Nucleus accumbens (tissue), 56 donors: ENCODE results near the gene LMTK3.

Experiments used
- DNase-seq, 56 donors: peaks; one replicate each; lab custom pipeline; 2025; lab: John Stamatoyannopoulos, UW

Gene LMTK3

DNA sequence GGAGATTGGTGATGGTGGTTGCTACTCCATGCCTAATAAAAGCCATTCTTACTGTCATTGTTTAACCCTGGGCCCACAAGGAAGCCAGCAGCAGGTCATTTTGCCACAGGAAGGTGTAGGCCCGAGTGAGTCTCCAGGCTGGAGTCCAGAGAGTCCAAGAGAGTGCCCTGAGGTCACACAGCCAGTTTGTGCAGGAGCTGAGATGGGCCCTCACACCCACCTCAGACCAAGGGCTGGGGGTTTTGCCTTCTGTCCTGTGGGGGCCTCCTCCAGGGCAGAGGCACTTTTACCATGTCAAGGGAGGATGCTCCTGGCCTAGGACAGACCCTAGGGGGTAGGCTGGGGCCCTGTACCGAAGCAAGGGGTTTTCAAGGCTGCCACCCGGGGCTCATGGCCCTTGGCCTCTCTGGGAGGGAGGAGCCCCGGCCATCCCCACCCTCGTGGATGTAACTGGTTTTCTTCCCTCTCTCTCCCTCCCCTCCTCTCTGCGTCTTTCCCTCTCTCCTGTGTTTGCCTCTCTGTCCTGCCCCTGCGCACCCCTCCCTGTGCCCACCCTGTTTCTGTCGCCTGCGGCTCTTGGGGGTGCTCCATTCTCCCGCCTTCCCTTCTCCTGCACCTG, 34.5 kb downstream of the LMTK3 start:
- no peak for DNase-seq

DNA sequence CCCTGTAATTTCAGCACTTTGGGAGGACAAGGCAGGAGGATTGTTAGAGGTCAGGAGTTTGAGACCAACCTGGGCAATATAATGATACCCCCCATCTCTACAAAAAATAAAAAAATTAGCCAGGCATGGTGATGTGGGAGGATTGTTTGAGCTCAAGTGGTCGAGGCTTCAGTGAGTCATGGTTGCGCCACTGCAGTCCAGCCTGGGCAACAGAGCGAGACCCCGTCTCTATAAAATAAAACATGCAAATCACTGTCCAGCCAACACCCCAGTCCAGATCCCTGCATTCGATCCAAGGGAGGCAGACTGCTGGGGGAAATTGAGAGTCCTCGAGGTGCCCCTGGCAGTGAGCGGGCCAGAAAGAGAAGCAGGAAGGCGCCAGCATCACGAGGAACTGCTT, 35.5 kb downstream of the LMTK3 start:
- DNase-seq: no peak

- no peak for DNase-seq
These were observed 36.1 kb downstream of the LMTK3 start for GRCh38 chr19:48475369-48476068.

DNA sequence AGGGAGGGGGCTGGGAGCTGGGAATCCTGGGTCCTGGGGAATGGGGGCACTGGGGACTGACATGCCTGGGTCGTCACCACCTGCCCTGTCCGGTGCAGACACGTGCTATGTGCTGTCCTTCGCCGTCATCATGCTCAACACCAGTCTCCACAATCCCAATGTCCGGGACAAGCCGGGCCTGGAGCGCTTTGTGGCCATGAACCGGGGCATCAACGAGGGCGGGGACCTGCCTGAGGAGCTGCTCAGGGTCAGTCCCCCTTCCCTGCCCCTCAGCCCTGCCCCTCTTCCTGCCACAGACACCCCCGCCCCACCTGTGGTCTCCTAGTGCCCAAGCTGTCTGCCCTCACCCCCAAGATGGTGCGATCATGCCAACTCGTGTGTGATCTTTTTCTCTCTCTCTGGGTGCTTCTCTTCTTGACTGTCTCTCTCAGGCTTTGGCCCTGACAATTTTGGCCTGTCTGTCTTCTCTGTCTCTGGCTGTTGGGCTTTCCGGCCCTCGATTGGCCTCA, 37.5 kb downstream of the LMTK3 start:
- no peak for DNase-seq

DNA sequence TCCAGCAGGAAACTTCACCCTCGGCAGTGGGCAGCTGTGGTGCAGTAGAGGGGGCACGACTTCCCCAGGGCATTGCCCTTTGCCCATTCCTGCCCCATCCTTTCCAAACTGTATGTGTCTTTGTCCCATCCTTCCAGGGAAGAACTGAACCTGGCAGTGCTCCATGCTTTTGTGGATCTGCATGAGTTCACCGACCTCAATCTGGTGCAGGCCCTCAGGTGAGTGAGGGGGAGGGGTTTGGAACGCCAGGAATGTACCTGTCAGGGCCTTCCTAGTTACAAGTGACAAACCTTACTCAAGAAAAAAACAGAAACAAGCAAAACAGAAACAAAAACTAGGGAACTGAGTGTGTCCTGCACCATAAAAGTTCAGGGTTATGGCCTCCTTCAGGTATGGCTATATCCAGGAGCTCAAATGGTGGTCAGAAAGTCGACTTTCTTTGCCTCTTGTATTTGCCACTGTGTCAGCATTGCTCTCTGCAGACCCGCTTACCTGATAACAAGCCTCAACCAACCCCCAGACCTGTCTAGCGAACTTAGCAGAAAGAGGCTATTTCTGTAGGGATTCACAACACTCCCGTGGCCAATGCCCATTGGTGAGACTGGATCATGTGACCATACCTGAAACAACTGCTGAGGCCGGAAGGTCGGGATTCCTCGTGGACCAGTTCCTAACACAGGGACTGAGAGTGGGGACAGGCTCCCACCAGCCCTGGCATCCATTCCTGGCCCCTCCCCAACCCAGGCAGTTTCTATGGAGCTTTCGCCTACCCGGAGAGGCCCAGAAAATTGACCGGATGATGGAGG, 38.3 kb downstream of the LMTK3 start:
- no peak for DNase-seq

DNA sequence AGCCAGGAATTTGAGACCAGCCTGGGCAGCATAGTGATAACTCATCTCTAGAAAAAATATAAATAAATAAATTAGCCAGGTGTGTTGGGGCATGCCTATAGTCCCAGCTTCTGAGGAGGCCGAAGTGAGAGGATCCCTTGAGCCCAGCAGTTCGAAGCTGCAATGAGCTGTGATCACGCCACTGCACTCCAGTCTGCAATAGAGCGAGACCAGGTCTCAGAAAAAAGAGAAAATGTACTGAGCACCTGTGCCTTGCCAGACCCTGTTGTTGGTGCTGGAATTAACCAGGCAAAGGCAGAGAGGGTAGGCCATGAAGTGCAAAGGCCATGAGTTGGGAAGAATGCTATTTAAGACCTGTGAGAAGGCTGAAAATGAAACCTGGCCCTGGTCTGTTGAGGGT, 39.8 kb downstream of the LMTK3 start:
- no peak for DNase-seq

GRCh38 chr19:48470856-48471255, 40.8 kb downstream of the LMTK3 start:
- DNase-seq: no peak

- peak in 1 of 56 donors; percentile 5 for DNase-seq
These were observed 41.5 kb downstream of the LMTK3 start for GRCh38 chr19:48469934-48470680.

DNA sequence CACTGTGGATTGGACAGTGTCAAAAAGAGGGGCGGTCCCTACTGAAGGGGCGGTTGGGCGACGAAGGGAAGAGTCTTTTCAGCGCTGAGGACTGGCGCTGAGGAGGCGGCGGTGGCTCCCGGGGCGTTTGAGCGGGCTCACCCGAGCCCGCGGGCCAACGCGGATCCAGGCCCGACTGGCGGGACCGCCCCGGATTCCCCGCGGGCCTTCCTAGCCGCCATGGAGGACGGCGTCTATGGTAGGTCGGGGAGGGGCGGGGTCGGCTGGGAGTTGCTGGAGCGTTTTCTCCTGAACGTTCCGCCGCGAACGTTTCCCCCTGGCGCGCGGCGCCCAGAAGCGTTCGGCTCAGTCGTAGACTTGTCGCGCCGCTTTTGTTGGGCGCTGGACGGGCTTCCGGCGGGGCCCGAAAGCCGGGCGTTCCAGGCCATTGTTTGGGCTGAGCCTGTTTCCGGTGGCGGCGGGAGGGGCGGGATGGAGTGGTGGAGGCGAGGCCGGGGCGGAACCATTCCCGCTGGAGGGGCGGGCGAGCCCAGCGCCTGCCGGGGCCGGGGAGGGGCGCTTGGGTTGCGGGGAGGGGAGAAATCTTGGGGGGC, 42.2 kb downstream of the LMTK3 start, which contains the start of gene CYTH2:
Gene CYTH2, plus strand, starts transcription at position 81 of the 593 bp plus-strand sequence. Its CDS starts 139 bp downstream, at position 220.
- DNase-seq: peak in 55 of 56 donors; percentile 37 to 93 (median 81)

DNA sequence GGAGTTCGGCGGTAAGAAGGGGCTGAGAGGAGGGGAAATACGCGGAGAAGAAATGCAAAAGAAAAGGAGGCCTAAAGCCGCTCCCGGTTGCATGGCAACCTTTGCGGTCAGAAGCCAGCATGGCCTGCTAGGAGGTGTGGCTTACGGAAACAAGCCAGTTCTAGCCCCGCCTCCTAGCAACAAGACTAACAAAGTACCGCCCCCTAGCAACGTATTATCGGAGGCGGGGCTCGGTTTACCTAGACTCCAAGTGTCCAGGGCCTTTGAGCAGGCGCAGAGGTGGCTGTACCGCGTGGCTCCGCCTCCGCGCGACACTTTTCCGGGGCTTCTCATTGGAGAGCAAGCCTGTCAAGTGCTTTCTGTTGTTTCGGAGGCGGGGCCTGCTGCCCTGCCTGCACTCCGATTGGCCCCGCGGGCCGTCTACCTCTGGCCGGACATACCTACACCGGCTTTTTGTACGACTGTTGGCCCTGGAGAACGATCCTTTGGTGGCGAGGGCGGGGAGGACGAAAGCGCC, 42.8 kb downstream of the LMTK3 start:
- DNase-seq: peak; percentile 89 to 100 (median 100)

GRCh38 chr19:48466561-48467325, 44.9 kb downstream of the LMTK3 start:
- no peak for DNase-seq

- no peak for DNase-seq
These were observed 46.4 kb downstream of the LMTK3 start for GRCh38 chr19:48465215-48465614.

- no peak for DNase-seq
These were observed 49.5 kb downstream of the LMTK3 start for GRCh38 chr19:48461982-48462655.

- DNase-seq: no peak
These were observed 50.0 kb downstream of the LMTK3 start for GRCh38 chr19:48461651-48461981.

- DNase-seq: no peak
These were observed 53.6 kb downstream of the LMTK3 start for GRCh38 chr19:48458016-48458415.

- DNase-seq: no peak
These were observed 54.8 kb downstream of the LMTK3 start for GRCh38 chr19:48456864-48457263.

- DNase-seq: no peak
These were observed 55.6 kb downstream of the LMTK3 start for GRCh38 chr19:48455908-48456562.
